HEK293T (cell line): Measurements from ENCODE around the gene MDFIC.

Source experiments
- CTCF ChIA-PET: fragments of 350-600 bp; formaldehyde crosslinking; extraction: SDS; loops from one replicate; lab custom pipeline; 2021; ENCODE audit warnings: antibody characterized with exemption, inconsistent platforms; lab: Yijun Ruan, JAX
- POLR2A ChIA-PET: fragments of 350-600 bp; formaldehyde crosslinking; extraction: SDS; loops from one replicate; lab custom pipeline; 2020; ENCODE audit warnings: antibody characterized with exemption, inconsistent platforms; lab: Yijun Ruan, JAX
- DNase-seq: peaks from one replicate; pipeline ENCODE4 v3.0.0; 2012; ENCODE audit warnings: mixed read lengths; ENCODE audit errors: extremely low spot score
- ARNT ChIP-seq: fragments of 450-650 bp; IDR thresholded peaks from 2 replicates; pipeline ENCODE4 v1.6.1; 2017; ENCODE audit warnings: mild to moderate bottlenecking
- BHLHE40 ChIP-seq: fragments of 450-650 bp; IDR thresholded peaks from 2 replicates; pipeline ENCODE4 v1.6.1; 2016; ENCODE audit warnings: mild to moderate bottlenecking, moderate library complexity, borderline replicate concordance
- CTBP1 ChIP-seq: fragments of 450-650 bp; IDR thresholded peaks from 2 replicates; pipeline ENCODE4 v1.6.1; 2016; ENCODE audit warnings: borderline replicate concordance
- ELF4 ChIP-seq: fragments of 450-650 bp; IDR thresholded peaks from 2 replicates; pipeline ENCODE4 v1.6.1; 2017; ENCODE audit warnings: antibody characterized with exemption
- FOXA1 ChIP-seq: fragments of 450-650 bp; IDR thresholded peaks from 2 replicates; pipeline ENCODE4 v1.6.1; 2016; ENCODE audit warnings: mild to moderate bottlenecking
- FOXK2 ChIP-seq: fragments of 450-650 bp; IDR thresholded peaks from 2 replicates; pipeline ENCODE4 v1.6.1; 2016; ENCODE audit warnings: mild to moderate bottlenecking
- FOXM1 ChIP-seq: fragments of 450-650 bp; IDR thresholded peaks from 2 replicates; pipeline ENCODE4 v1.6.1; 2017; ENCODE audit warnings: mild to moderate bottlenecking, borderline replicate concordance
- HDGF ChIP-seq: fragments of 450-650 bp; IDR thresholded peaks from 2 replicates; pipeline ENCODE4 v1.6.1; 2017; ENCODE audit warnings: antibody characterized with exemption, borderline replicate concordance
- L3MBTL2 ChIP-seq: fragments of 450-650 bp; conservative IDR thresholded peaks from 2 replicates; pipeline ENCODE4 v1.6.1; 2016; ENCODE audit warnings: mild to moderate bottlenecking
- LEF1 ChIP-seq: fragments of 450-650 bp; IDR thresholded peaks from 2 replicates; pipeline ENCODE4 v1.6.1; 2017; ENCODE audit warnings: mild to moderate bottlenecking, borderline replicate concordance
- NFRKB ChIP-seq: fragments of 450-650 bp; IDR thresholded peaks from 2 replicates; pipeline ENCODE4 v1.6.1; 2016; ENCODE audit warnings: mild to moderate bottlenecking, moderate library complexity
- PKNOX1 ChIP-seq: fragments of 450-650 bp; IDR thresholded peaks from 2 replicates; pipeline ENCODE4 v1.6.1; 2016
- SP1 ChIP-seq: fragments of 450-650 bp; IDR thresholded peaks from 2 replicates; pipeline ENCODE4 v1.6.1; 2017
- SUZ12 ChIP-seq: fragments of 450-650 bp; IDR thresholded peaks from 2 replicates; pipeline ENCODE4 v1.6.1; 2016; ENCODE audit warnings: mild to moderate bottlenecking
- TARDBP ChIP-seq: fragments of 450-650 bp; IDR thresholded peaks from 2 replicates; pipeline ENCODE4 v1.6.1; 2016
- ZNF384 ChIP-seq: fragments of 450-650 bp; IDR thresholded peaks from 2 replicates; pipeline ENCODE4 v1.6.1; 2016

MDFIC gene

GRCh38 chr7:114917211-114917839, 4.6 kb upstream of the MDFIC start:
- TF ChIP-seq CTBP1 (no peak), HDGF (no peak)
- POLR2A ChIA-PET = no interaction called here
- no peak for DNase-seq
- CTCF ChIA-PET = no interaction called here

GRCh38 chr7:114919587-114919986, 2.3 kb upstream of the MDFIC start:
- ChIA-PET CTCF (no interaction called here), POLR2A (no interaction called here)
- TF ChIP-seq BHLHE40 (no peak), FOXA1 (no peak), ZNF384 (no peak), PKNOX1 (no peak), LEF1 (no peak), FOXM1 (no peak), ELF4 (no peak), L3MBTL2 (no peak), ARNT (no peak), CTBP1 (no peak), SUZ12 (no peak), NFRKB (no peak)
- no peak for DNase-seq

GRCh38 chr7:114921631-114922025, 266 bp upstream of the MDFIC start:
- ChIA-PET POLR2A (no interaction called here), CTCF (interaction anchor here (0.6 kb wide), 1 partner anchor 60 kb away, joined by 3 read pairs; no protein-coding TSS in a partner anchor)
- TF ChIP-seq LEF1 (no peak), CTBP1 (no peak), SUZ12 (no peak), PKNOX1 (no peak), NFRKB (no peak), ELF4 (no peak)
- DNase-seq = no peak

- CTCF ChIA-PET = no interaction called here
- peak; percentile 46 for DNase-seq
- POLR2A ChIA-PET = no interaction called here
- no peak for TF ChIP-seq HDGF
- peak; percentile 17; the same call in 1 of the 2 replicates for TF ChIP-seq L3MBTL2
- TF ChIP-seq SP1 = no peak
- TF ChIP-seq ZNF384 = no peak
- no peak for TF ChIP-seq ELF4
Measured at GRCh38 chr7:114922652-114923402, 933 bp downstream of the MDFIC start.

- ChIA-PET POLR2A (no interaction called here), CTCF (no interaction called here)
- DNase-seq = no peak
- TF ChIP-seq ELF4 = no peak
- no peak for TF ChIP-seq LEF1
- TF ChIP-seq FOXA1 = no peak
- no peak for TF ChIP-seq TARDBP
- TF ChIP-seq FOXM1 = no peak
- TF ChIP-seq ARNT = no peak
- TF ChIP-seq SUZ12 = no peak
- no peak for TF ChIP-seq PKNOX1
Measured at GRCh38 chr7:114923403-114923713, 1.5 kb downstream of the MDFIC start.

- DNase-seq = no peak
- ChIA-PET CTCF (no interaction called here), POLR2A (no interaction called here)
- no peak for TF ChIP-seq SP1
- no peak for TF ChIP-seq TARDBP
- TF ChIP-seq ELF4 = no peak
- TF ChIP-seq SUZ12 = no peak
- TF ChIP-seq FOXM1 = no peak
- no peak for TF ChIP-seq FOXK2
- TF ChIP-seq FOXA1 = no peak
- TF ChIP-seq LEF1 = no peak
- TF ChIP-seq HDGF = no peak
- TF ChIP-seq NFRKB = no peak
- TF ChIP-seq ARNT = no peak
- no peak for TF ChIP-seq CTBP1
- no peak for TF ChIP-seq BHLHE40
- TF ChIP-seq ZNF384 = no peak
- no peak for TF ChIP-seq PKNOX1
- no peak for TF ChIP-seq L3MBTL2
Measured at GRCh38 chr7:114924038-114924712, 2.3 kb downstream of the MDFIC start.
